ENCODE data around the gene ARFGEF2. TPM values are rescaled to one million over a fixed set of nuclear protein-coding genes. Genes with fewer than 3 reads are reported as not detected.

The ARFGEF2 gene
- 39.1 and 40.5 TPM in 2 replicates for total RNA-seq (2012; rRNA removed)
- 8.4 and 10.3 TPM in 2 replicates for polyA plus RNA-seq (2012; rRNA removed)
- 3.0 and 4.6 TPM in 2 replicates for polyA plus RNA-seq (2012; cell fraction: cytosol; rRNA removed)
- polyA plus RNA-seq (2012; cell fraction: nucleus; rRNA removed; ENCODE audit: low replicate concordance) = 6.2 and 20.1 TPM in 2 replicates
- percentile 89 among the genes with signal in this experiment for Bru-seq, nascent RNA
- BruChase-seq, experiment 1, labeled RNA remaining after a 6-hour chase = percentile 90 among the genes with signal in this experiment
- percentile 87 among the genes with signal in this experiment for BruChase-seq, experiment 2, labeled RNA remaining after a 2-hour chase
- long read RNA-seq, partial matches to known transcripts = 8 of 12 reads
- long read RNA-seq, other reads (novel, unspliced or antisense) = 4 of 12 reads

DNA sequence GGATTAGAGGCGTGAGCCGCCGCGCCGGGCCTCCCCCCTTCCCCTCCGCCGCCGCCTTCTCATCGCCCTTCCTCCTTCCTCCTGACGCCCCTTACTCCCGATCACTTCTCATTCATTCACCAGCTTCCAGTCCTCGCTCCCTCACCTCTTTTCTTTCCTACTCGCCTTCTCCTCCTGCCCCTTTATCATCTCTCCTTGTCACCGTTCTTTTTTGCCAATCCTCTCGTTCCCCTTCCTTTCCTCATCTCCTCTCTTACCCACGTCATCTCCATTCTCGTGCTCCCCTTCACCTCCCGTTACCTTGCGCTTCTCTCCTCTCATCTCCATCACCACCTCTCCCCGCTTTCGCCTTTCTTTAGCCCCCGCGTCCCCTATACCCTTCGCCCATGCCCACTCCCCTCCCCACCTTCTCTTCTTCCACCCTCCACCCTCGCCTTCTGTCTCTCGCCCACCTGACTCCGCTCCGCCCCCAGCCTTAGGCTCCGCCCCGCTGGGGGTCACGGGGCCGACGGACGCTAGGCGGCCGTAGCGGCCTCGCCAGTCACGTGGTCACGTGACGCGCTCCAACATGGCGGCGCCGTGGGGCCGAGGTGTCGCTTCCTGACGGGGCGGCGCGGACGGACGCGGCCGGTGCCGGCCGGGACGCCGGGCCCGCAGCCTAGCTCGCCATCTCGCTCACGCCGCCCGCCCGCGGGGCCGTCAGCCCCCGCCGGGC, at the start of gene ARFGEF2:
Gene ARFGEF2, plus strand, starts transcription at position 544 of the 715 bp plus-strand sequence. CDS start 179 bp downstream, outside the sequence.
- Histone ChIP-seq H2BK20ac (ENCODE audit: low read depth, low read length) (peak within 1 kb of the TSS; percentile 1; the same call in 1 of the 2 replicates), H2BK5ac (ENCODE audit: low read depth, low read length, poor library complexity, severe bottlenecking) (peak within 1 kb of the TSS; percentile 72), H3K4ac (ENCODE audit: low read depth, low read length) (peak within 1 kb of the TSS; percentile 94), H3K14ac (replicated peaks; ENCODE audit: low read depth, low read length) (peak within 1 kb of the TSS; percentile 96), H3K23ac (ENCODE audit: low read depth, low read length) (peak within 1 kb of the TSS; percentile 97), H3K36me3 (ENCODE audit: control insufficient read depth, insufficient read depth, low read length) (no peaks in the 10 kb centered on the region), H2AK5ac (ENCODE audit: low read depth, low read length) (peak within 1 kb of the TSS; percentile 74; the same call in 1 of the 2 replicates), H2BK120ac (ENCODE audit: low read depth, low read length) (peak within 1 kb of the TSS; percentile 65), H4K91ac (ENCODE audit: insufficient read depth, low read depth, low read length) (peak within 1 kb of the TSS; percentile 86), H3K56ac (ENCODE audit: extremely low read depth, insufficient read depth, low read length) (peak within 1 kb of the TSS; percentile 80), H2BK15ac (ENCODE audit: low read depth, low read length) (peak within 1 kb of the TSS; percentile 82; the same call in 1 of the 3 replicates), H3K9me3 (ENCODE audit: control insufficient read depth, insufficient read depth, low read length) (no peaks in the 10 kb centered on the region), H4K8ac (ENCODE audit: low read depth in 2 of 2, low read length in 2 of 2) (peak within 1 kb of the TSS; percentile 95 to 96), H3K27me3 (ENCODE audit: control insufficient read depth, insufficient read depth, low read length) (no peaks in the 10 kb centered on the region; the same call in 1 of the 2 replicates), H4K20me1 (ENCODE audit: insufficient read depth, low read length) (peaks cover 4% of the 10 kb centered on the region; the same call in 1 of the 2 replicates), H3K9ac (ENCODE audit: low read depth, low read length) (peak within 1 kb of the TSS; percentile 88), H3K4me2 (ENCODE audit: low read depth, low read length) (peak within 1 kb of the TSS; percentile 97), H3K4me1 (ENCODE audit: control insufficient read depth, insufficient read depth, low read length) (peaks cover 2% of the 10 kb centered on the region; the same call in 1 of the 2 replicates), H3K27ac (ENCODE audit: insufficient read depth, low read length) (peak within 1 kb of the TSS; percentile 77), H3K4me3 (ENCODE audit: insufficient read depth, low read depth, low read length) (peak within 1 kb of the TSS; percentile 82), H4K5ac (ENCODE audit: low read depth, low read length) (peak within 1 kb of the TSS; percentile 83), H2AK9ac (replicated peaks; ENCODE audit: low read depth, low read length, poor library complexity) (peak within 1 kb of the TSS; percentile 99), H3K79me1 (ENCODE audit: low read depth in 1 of 2, low read length in 2 of 2) (peaks cover 9 to 38% of the 10 kb centered on the region in 2 experiments), H2AFZ (replicated peaks; ENCODE audit: low read length, poor library complexity) (peak within 1 kb of the TSS; percentile 93), H3K18ac (ENCODE audit: low read depth, low read length) (peak within 1 kb of the TSS; percentile 65), H3K9me1 (ENCODE audit: insufficient read depth, low read length) (peaks cover 3% of the 10 kb centered on the region; the same call in 1 of the 2 replicates)
- ChIA-PET POLR2A (ENCODE audit: unreplicated experiment) (no interaction called here), CTCF (no interaction called here)
- WGBS, 2 experiments (ENCODE audit: extremely low coverage in 2 of 2, insufficient read length in 1 of 2) = 1% methylated on average over 26 of the region's 70 CpGs; no CpG with 5 or more reads in 1 of the 2 experiments
- DNase-seq (peak; percentile 87), ATAC-seq (ENCODE audit: low read depth) (peak; percentile 97)
- in situ Hi-C loops (cut with MboI; ENCODE audit: low sequenced_read_pairs) (loop anchor here (25.0 kb wide), 2 partner anchors 634 to 1259 kb away; no protein-coding TSS in a partner anchor), intact Hi-C loops (cut with micrococcal nuclease) (no loop called here), dilution Hi-C loops (cut with HindIII; ENCODE audit: low sequenced_read_pairs, unreplicated experiment) (no loop called here)
- BruUV-seq (replicated peaks) = no TSS peak
- TF ChIP-seq, protein P1, sequence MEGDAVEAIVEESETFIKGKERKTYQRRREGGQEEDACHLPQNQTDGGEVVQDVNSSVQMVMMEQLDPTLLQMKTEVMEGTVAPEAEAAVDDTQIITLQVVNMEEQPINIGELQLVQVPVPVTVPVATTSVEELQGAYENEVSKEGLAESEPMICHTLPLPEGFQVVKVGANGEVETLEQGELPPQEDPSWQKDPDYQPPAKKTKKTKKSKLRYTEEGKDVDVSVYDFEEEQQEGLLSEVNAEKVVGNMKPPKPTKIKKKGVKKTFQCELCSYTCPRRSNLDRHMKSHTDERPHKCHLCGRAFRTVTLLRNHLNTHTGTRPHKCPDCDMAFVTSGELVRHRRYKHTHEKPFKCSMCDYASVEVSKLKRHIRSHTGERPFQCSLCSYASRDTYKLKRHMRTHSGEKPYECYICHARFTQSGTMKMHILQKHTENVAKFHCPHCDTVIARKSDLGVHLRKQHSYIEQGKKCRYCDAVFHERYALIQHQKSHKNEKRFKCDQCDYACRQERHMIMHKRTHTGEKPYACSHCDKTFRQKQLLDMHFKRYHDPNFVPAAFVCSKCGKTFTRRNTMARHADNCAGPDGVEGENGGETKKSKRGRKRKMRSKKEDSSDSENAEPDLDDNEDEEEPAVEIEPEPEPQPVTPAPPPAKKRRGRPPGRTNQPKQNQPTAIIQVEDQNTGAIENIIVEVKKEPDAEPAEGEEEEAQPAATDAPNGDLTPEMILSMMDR (conservative IDR thresholded peaks at IDR 0.05; ENCODE audit: low read depth, low read length) = 0 out of 2 replicates have a peak, but pooled peaks have one; percentile 7
- TF ChIP-seq FOS (IDR thresholded peaks at IDR 0.05; ENCODE audit: low read depth, low read length) (peak; percentile 76; the same call in 1 of the 2 replicates), POLR2A (IDR thresholded peaks at IDR 0.05; ENCODE audit: low read depth, low read length) (peak; percentile 93), BHLHE40 (IDR thresholded peaks at IDR 0.05; ENCODE audit: low read depth, low read length) (peak; percentile 97), SMC3 (IDR thresholded peaks at IDR 0.05; ENCODE audit: low read depth, low read length) (no peak), MXI1 (IDR thresholded peaks at IDR 0.05; ENCODE audit: borderline replicate concordance, low read depth, low read length) (0 out of 2 replicates have a peak, but pooled peaks have one; percentile 13), RCOR1 (IDR thresholded peaks at IDR 0.05; ENCODE audit: insufficient replicate concordance, low read length) (no peak), RAD21 (IDR thresholded peaks at IDR 0.05; ENCODE audit: low read length) (no peak), CEBPB (IDR thresholded peaks at IDR 0.05; ENCODE audit: low read depth, low read length) (no peak)
- TF ChIP-seq, protein P2, sequence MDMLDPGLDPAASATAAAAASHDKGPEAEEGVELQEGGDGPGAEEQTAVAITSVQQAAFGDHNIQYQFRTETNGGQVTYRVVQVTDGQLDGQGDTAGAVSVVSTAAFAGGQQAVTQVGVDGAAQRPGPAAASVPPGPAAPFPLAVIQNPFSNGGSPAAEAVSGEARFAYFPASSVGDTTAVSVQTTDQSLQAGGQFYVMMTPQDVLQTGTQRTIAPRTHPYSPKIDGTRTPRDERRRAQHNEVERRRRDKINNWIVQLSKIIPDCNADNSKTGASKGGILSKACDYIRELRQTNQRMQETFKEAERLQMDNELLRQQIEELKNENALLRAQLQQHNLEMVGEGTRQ (IDR thresholded peaks at IDR 0.05; ENCODE audit: low read depth, low read length) = peak; percentile 99

Measured in IMR-90 (cell line).